GM06990 (cell line): ENCODE measurements around the gene NOX4.

Source experiments
- DNase-seq: peaks from one replicate; pipeline ENCODE4 v3.0.0-alpha.2; 2011; ENCODE audit not compliant: insufficient read length; ENCODE audit errors: extremely low read depth
- H3K27me3 ChIP-seq: replicated peaks from 2 replicates; pipeline ENCODE4 v1.6.0; 2011; ENCODE audit warnings: low read length; ENCODE audit not compliant: control insufficient read depth, insufficient read depth
- H3K36me3 ChIP-seq: 2 replicates; pipeline ENCODE4 v1.5.1; 2011; ENCODE audit warnings: low read length; ENCODE audit not compliant: control insufficient read depth, insufficient read depth
- H3K4me3 ChIP-seq: replicated peaks from 2 replicates; pipeline ENCODE4 v1.5.1; 2011; ENCODE audit warnings: low read depth, mild to moderate bottlenecking, control low read depth, low read length
- TF ChIP-seq, protein P1 (sequence below): IDR thresholded peaks from 2 replicates; pipeline ENCODE4 v1.5.1; 2011; ENCODE audit warnings: low read length, control low read depth, mild to moderate bottlenecking, inconsistent platforms; ENCODE audit not compliant: insufficient read depth, poor library complexity, severe bottlenecking

The NOX4 gene

DNA sequence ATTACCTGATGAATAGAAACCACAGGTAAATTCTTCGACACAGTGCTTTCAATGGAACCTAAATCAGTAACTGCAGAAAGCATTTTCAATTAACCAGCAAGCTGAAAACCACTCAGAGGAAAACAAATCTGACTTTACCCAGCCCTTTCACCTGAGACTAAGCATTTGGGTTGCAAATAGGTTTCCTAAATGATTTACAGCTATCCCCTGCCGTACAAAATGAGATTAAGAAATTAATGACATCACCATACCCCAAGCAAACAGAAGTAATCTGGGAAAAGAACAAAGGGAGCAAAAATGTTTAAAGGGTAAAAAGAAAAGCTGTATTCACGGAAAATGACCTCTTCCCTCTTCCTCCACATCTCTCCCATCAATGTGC lies 584 bp downstream of the NOX4 start:
- H3K36me3 ChIP-seq = no peaks in the 10 kb centered on the region
- no peak for DNase-seq
- TF ChIP-seq, protein P1, sequence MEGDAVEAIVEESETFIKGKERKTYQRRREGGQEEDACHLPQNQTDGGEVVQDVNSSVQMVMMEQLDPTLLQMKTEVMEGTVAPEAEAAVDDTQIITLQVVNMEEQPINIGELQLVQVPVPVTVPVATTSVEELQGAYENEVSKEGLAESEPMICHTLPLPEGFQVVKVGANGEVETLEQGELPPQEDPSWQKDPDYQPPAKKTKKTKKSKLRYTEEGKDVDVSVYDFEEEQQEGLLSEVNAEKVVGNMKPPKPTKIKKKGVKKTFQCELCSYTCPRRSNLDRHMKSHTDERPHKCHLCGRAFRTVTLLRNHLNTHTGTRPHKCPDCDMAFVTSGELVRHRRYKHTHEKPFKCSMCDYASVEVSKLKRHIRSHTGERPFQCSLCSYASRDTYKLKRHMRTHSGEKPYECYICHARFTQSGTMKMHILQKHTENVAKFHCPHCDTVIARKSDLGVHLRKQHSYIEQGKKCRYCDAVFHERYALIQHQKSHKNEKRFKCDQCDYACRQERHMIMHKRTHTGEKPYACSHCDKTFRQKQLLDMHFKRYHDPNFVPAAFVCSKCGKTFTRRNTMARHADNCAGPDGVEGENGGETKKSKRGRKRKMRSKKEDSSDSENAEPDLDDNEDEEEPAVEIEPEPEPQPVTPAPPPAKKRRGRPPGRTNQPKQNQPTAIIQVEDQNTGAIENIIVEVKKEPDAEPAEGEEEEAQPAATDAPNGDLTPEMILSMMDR = no peak
- no peak overlapping the region for H3K4me3 ChIP-seq
- H3K27me3 ChIP-seq = no peaks in the 10 kb centered on the region; the same call in 1 of the 2 replicates

DNA sequence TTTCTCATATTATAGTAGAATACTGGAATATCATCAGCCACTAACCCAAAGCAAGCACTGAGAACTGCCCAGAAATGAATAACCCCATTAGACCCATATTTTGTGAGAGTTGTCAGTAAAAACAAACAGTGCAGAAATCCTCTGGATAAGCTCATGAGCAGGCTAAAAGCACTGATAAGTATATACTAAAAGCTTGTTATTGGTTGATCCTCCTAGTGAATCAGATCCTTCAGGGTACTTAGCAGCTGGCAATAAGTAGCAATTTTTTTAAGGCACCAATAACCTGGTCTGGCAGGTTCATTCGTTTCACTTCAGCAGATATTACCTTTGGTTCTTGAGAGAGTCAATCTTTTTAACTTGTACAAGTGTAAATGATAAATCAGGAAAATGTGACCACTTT lies 1.2 kb downstream of the NOX4 start:
- DNase-seq = no peak
- no peaks in the 10 kb centered on the region for H3K36me3 ChIP-seq
- no peak overlapping the region for H3K4me3 ChIP-seq
- H3K27me3 ChIP-seq = no peaks in the 10 kb centered on the region; the same call in 1 of the 2 replicates
- TF ChIP-seq, protein P1 = no peak

DNA sequence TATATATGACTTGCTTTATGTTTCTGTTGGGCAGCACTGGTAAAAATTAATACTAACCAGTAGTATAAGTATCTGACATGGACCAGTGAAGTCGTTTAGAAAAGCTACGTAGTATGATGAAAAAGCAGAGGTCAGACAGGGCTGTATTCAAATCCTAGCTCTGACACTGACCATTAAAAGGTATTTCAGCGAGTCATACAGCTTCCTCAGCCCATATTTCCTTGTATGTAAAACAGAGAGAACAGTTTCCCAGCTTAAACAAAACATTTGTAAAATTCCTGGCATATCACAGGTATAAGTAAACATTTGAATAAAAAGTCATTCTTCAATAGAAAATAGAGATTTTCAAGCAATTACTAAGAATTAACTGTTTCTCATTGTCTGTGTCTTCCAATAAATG lies 4.2 kb downstream of the NOX4 start:
- TF ChIP-seq, protein P1 = no peak

DNA sequence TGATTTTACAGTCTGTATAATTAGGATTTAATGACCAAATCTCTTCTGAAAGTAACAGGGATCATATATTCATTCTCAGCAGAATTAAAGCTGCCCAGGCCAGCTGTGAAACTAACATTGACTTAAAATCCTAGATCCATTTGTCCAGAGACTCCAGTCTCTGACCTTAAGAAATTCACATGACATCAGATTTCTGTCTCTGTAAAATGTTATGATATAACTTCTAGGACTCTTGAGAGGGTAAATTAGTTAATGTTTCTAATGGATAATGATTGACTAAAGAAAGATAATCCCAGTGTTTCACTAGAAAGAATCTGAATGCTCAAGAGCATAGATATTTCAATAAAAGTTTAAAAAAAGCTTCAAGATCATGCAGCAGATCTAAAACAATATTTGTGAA lies 6.3 kb downstream of the NOX4 start:
- Histone ChIP-seq H3K27me3 (no peaks in the 10 kb centered on the region), H3K4me3 (no peak overlapping the region), H3K36me3 (no peaks in the 10 kb centered on the region)
- TF ChIP-seq, protein P1 = no peak
- no peak for DNase-seq

More for the DNA sequence above, 4.2 kb downstream of the NOX4 start:
- Histone ChIP-seq H3K4me3 (no peak overlapping the region), H3K36me3 (no peaks in the 10 kb centered on the region), H3K27me3 (no peaks in the 10 kb centered on the region; the same call in 1 of the 2 replicates)
- DNase-seq = no peak

DNA sequence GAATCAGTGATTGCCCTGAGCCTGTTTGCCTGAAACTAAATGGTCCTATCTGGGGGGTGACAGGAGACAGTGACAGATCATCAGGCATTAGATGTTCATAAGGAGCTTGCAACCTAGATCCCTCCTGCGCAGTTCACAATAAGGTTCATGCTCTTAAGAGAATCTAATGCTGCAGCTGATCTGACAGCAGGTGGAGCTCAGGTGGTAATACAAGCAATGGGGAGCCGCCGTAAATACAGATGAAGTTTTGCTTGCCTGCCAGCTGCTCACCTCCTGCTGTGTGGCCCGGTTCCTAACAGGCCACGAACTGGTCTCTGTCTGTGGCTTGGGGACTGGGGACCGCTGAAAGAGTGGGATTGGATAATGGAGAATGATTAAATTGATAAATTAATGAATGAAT lies 14.0 kb downstream of the NOX4 start:
- Histone ChIP-seq H3K27me3 (no peaks in the 10 kb centered on the region), H3K36me3 (no peaks in the 10 kb centered on the region), H3K4me3 (no peak overlapping the region)
- TF ChIP-seq, protein P1 = no peak
- no peak for DNase-seq

DNA sequence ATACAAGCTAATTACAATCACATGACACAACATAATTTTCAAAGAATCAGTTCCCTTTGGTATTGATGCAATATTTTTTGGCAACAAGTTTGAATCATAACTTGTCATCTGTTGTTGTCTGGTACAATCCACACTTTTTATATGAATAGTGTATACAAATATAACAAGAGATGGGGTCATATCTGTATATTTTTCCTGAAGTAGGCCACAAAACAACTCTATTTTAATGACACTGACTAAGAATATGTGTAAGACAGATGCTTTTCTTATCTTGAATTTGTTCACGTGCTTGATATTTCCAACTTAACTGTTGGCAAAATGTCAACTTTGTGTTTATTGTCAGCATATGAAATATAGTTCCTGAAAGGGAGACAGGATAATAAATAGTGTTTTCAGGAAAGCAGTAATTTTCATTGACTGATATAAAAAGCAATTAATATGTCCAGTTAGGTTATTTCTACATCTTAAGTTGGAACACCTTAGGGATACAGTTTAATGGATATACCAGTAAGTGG lies 27.9 kb downstream of the NOX4 start:
- no peaks in the 10 kb centered on the region for H3K27me3 ChIP-seq
- H3K4me3 ChIP-seq = no peak overlapping the region
- TF ChIP-seq, protein P1 = no peak
- DNase-seq = no peak
- H3K36me3 ChIP-seq = no peaks in the 10 kb centered on the region
